Stimulated activated CD8-positive, alpha-beta memory T cell treated with anti-CD3 and anti-CD28 coated beads, Interleukin-15, amount 100 ng/mL, for 48 hours (primary cell): ENCODE measurements around the gene CDC40.
"Not testable (repeated sequence)": the region's sequence is repeated elsewhere in the genome, so short reads cannot be mapped to it uniquely, and the experiment has no call there.

Experiments
- DNase-seq, 2 donors: peaks; one replicate each; pipeline ENCODE4 v3.0.0-alpha.2; 2020; ENCODE audit warnings: low read depth in 2 of 2

CDC40 gene

DNA sequence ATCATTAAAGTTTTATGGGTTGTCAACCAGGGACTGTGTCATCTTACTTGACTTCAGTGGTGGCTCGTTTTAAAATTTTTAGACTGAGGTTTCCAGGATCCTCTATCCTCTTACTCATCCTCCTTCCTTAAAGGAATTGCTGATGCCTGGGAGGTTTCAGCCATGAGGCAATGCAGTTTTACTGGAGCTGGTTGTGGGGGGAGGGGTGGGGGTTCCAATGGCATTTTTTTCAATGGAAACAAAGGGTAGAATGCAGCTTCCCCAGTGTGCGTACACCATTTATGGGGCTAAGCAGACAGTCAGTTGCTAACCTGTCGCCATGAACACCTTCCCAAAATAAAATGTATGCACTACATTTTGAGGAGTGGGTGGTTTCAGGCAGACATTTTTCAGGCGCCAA is 89.9 kb downstream of the CDC40 start:
- DNase-seq = no peak

- DNase-seq = no peak
Measured at GRCh38 chr6:110271732-110272022, 91.5 kb downstream of the CDC40 start.

- DNase-seq = not testable (repeated sequence)
Measured at GRCh38 chr6:110272781-110273180, 92.6 kb downstream of the CDC40 start.

DNA sequence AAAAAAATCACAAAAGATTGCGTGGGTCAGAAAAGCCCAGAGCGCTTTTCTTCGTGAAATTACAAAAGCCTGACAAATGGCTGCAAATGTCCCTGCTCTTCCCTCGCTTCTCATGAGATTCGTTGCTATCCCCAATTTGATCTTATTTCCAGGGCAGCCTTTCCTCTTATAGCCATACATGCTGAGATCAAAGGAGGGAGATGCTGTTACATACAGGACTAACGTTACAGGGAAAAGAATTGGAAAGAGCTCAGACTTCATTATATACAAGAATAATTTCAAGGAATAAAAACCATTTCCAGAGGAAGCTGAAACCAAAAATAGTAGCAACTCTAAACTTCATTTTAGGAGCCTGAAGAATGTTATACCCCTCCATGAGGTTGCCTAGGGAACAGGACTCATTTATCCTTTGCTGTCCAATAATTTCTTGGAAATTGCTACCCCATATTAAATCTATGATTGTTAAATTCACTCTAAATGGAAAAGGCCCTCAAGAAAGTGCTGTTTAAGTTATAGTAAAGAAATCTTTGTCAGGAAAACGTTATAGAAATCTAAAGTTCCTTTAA is 97.0 kb downstream of the CDC40 start:
- DNase-seq = no peak
